Mammary epithelial cell (primary cell): ENCODE data around the gene TBL2.

Experiments
- EZH2 ChIP-seq: IDR thresholded peaks from 2 replicates; pipeline ENCODE4 v1.6.1; 2012; ENCODE audit warnings: low read length, inconsistent platforms, borderline replicate concordance
- TF ChIP-seq, protein P1 (sequence below), 2 donors: IDR thresholded peaks in 1 of 2; conservative IDR thresholded peaks in 1 of 2; 2 replicates each; pipeline ENCODE4 v1.5.1; 2011 to 2012; ENCODE audit warnings: inconsistent platforms in 2 of 2, low read length in 2 of 2, mild to moderate bottlenecking in 2 of 2, control low read depth in 1 of 2, low read depth in 1 of 2; ENCODE audit not compliant: insufficient read depth in 1 of 2; ENCODE audit errors: extremely low read depth in 1 of 2

DNA sequence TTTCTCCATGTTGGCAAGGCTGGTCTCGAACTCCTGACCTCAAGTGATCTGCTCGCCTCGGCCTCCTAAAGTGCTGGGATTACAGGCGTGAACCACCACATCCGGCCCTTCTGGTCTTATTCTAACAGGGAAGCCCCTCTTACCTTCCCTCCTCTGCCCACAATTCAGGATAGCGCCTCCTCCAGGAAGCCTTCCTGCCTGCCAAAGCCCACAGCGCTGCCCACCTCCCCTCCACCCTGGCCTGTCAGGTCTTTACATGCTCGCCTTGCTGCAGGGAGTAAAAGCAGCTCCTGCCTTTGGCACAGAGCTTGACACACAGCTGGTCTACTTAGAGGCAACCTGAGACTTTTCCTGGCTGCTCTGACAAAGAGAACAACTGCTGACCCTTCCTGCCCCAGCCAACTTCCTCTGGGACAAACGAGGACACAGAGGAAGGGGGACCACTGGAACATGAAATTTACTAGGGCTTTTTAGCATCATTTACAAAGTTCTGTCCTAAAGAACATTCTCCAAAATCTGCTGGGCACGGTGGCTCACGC is 32.7 kb upstream of the TBL2 start:
- no peak for TF ChIP-seq EZH2
- TF ChIP-seq, protein P1, sequence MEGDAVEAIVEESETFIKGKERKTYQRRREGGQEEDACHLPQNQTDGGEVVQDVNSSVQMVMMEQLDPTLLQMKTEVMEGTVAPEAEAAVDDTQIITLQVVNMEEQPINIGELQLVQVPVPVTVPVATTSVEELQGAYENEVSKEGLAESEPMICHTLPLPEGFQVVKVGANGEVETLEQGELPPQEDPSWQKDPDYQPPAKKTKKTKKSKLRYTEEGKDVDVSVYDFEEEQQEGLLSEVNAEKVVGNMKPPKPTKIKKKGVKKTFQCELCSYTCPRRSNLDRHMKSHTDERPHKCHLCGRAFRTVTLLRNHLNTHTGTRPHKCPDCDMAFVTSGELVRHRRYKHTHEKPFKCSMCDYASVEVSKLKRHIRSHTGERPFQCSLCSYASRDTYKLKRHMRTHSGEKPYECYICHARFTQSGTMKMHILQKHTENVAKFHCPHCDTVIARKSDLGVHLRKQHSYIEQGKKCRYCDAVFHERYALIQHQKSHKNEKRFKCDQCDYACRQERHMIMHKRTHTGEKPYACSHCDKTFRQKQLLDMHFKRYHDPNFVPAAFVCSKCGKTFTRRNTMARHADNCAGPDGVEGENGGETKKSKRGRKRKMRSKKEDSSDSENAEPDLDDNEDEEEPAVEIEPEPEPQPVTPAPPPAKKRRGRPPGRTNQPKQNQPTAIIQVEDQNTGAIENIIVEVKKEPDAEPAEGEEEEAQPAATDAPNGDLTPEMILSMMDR (conservative IDR thresholded peaks at IDR 0.05 in 1 of 2, IDR thresholded peaks at IDR 0.05 in 1 of 2; ENCODE audit: extremely low read depth in 1 of 2, insufficient read depth in 1 of 2, low read depth in 1 of 2, low read length in 2 of 2), result no peak
